GM19452 (cell line): ENCODE results near the gene ZNF430.
A peak's percentile ranks its signal among the peaks of the same experiment; 100 is the strongest.
"Not testable (repeated sequence)": the region's sequence is repeated elsewhere in the genome, so short reads cannot be mapped to it uniquely, and the experiment has no call there.

Experiments used
- ATAC-seq: cut with Tn5 transposase; IDR thresholded peaks from one replicate; pipeline ENCODE4 v1.9.1; 2021; ENCODE audit not compliant: unreplicated experiment

Gene ZNF430

DNA sequence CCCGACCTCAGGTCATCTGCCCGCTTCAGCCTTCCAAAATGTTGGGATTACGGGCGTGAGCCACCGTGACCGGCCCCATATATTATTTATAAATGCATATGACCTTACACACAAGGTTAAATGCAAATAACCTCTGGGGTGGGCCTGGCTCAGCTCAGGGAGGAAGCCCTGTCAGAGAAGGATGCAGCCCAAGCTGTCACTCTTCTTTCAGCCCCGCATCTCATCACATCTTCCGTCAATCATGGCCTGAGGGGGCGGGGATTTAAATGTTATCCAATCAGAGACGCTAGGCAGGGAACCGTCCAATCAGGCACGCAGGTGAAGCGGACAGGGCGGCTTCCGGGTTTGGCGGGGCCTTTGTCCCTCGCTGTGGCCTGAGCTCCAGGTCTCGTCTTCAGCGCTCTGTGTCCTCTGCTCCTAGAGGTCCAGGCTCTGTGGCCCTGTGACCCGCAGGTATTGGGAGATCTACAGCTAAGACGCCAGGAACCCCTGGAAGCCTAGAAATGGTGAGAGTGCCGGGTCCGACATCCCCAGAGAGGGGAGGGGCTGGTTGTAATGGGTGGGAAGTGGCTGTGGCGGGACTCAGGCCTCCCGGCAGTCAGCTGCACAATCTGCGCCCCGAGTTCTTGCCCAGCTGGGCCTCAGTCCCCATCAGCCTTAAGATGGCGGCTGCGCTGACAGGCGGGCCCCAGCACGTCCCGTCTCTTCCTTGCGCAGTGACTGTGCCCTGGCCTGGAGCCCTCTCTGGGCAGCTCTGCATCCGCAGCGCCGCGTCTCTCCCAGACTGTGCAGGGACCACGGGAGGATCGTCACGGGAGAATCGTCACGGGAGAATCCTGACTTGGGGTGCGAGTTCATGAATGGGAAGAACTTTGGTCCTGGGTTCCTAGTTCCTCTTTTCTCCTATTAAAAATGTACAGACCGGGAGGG is at the start of gene ZNF430:
Gene ZNF430, plus strand, starts transcription at position 360 of the 930 bp plus-strand sequence. Its CDS starts 144 bp downstream, at position 504.
- ATAC-seq = peak; percentile 96

DNA sequence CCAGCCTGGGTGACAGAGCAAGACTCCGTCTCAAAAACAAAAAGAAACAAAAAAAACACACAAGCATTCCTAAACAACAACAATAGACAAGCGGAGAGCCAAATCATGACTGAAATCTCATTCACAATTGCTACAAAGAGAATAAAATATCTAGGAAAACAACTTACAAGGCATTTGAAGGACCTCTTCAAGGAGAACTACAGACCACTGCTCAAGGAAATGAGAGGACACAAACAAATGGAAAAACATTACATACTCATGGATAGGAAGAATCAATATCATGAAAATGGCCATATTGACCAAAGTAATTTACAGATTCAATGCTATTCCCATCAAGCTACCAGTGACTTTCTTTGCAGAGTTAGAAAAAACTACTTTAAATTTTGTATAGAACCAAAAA is 27.7 kb upstream of the ZNF430 start:
- not testable (repeated sequence) for ATAC-seq

DNA sequence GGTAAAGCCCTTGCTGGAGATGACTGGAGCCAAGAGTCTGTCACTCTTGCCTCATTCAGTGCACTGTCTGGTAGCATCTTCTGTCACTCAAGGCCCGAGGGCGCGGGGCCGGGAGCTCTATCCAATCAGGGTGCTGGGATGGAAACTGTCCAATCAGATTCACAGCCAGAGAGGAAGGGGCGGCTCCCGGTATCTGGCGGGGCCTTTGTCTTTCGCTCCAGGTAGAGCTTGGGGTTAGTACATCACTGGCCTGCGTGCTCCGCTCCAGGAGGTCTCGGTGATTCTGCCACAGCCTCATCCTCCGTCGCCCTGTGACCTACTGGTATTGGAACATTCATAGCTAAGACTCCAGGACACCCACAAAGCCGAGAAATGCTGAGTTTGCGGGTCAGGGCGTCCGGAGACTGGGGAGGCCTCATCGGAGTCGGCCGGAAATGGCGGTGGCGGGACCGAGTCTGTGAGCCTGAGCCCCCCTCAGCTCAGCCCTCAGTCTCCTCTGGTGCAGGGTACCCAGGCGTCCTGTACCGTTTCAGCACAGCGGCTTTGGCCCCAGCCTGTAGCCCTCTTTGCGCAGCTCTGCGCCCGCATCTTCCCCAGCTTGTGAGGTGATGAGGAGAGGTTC is 20.6 kb upstream of the ZNF430 start:
- peak; percentile 99 for ATAC-seq

DNA sequence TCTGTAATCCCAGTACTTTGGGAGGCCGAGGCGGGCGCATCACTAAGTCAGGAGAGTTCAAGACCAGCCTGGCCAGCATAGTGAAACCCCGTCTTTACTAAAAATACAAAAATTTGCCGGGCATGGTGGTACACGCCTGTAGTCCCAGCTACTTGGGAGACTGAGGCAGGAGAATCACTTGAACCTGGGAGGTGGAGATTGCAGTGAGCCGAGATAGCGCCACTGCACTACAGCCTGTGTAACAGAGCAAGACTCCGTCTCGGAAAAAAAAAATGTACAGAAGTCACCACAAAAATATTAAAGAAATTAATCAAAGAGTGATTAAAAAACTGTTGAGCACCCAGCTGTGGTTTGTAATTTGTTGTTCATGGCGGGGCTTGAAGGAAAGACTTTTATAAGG is 781 bp downstream of the ZNF430 start:
- ATAC-seq = not testable (repeated sequence)

GRCh38 chr19:21022996-21023395 is 2.5 kb downstream of the ZNF430 start:
- no peak for ATAC-seq

GRCh38 chr19:21023901-21024300 is 3.4 kb downstream of the ZNF430 start:
- ATAC-seq = no peak

DNA sequence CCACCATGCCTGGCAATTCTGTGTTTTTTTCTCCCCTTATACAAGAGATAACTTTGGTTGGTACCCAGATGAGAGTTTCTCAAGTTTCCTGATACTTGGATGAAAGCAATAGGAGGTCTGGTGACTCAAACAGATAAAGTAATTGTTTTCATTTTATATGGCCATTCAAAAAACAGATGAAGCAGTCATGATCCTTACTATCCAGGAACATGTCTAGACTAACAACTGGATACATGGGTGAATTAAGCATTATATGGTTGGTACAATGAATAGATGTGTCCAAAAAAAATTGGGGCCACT is 8.5 kb downstream of the ZNF430 start:
- no peak for ATAC-seq

- ATAC-seq = no peak
Measured at GRCh38 chr19:21045028-21045427, 24.6 kb downstream of the ZNF430 start.

GRCh38 chr19:21046489-21046888 is 26.0 kb downstream of the ZNF430 start:
- ATAC-seq = no peak

- ATAC-seq = no peak
Measured at GRCh38 chr19:21047716-21048115, 27.3 kb downstream of the ZNF430 start.

DNA sequence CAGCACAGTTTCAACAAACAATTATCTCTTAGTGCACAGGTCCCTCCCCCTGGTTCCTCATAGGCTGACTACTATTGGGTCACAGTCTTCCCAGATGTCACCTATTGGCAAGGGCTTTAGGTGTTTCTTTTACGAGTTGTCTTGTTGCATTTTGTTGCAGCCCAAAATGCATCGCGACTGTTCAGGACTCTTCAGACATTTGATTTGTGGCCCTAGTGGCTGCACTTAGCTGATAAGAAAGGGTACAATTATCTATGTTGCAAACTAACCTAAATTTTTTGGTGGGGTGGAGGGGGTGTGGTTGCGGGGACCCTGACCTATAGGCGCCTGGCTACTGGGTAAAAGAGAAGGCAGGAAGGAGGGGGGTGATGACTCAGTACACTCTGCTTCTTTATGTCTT is 32.4 kb downstream of the ZNF430 start:
- ATAC-seq = no peak

GRCh38 chr19:21065336-21065735 is 44.9 kb downstream of the ZNF430 start:
- ATAC-seq = no peak

GRCh38 chr19:21082011-21082975 is 61.8 kb downstream of the ZNF430 start, which contains the start of gene ZNF714:
ZNF714 (plus strand) TSS chr19:21082203; CDS start chr19:21098269, 16,066 bp downstream.
- ATAC-seq = peak; percentile 97

GRCh38 chr19:21084343-21084742 is 63.9 kb downstream of the ZNF430 start:
- ATAC-seq = no peak

GRCh38 chr19:21087871-21088270 is 67.4 kb downstream of the ZNF430 start:
- ATAC-seq = no peak

DNA sequence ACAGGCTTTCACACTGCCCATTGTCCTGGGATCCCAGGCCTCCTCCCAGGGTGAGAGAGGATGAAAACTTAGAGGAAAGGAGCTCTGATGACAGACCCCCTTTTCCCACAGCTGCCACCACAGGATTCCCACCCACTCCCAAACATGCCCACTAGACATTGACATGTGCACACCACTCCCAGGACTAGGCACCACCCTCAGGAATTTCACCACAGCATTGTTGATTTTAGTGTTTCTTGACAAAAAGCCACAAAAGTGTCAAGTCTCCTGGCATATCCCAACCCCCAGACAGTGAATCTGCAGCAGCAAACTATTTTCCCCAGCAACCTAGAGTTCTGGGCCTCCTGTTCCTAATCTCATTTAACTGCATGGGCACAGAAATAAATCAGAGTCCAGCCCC is 71.7 kb downstream of the ZNF430 start:
- ATAC-seq = no peak

GRCh38 chr19:21094347-21095025 is 74.0 kb downstream of the ZNF430 start:
- no peak for ATAC-seq

GRCh38 chr19:21098291-21098690 is 77.8 kb downstream of the ZNF430 start:
- no peak for ATAC-seq

DNA sequence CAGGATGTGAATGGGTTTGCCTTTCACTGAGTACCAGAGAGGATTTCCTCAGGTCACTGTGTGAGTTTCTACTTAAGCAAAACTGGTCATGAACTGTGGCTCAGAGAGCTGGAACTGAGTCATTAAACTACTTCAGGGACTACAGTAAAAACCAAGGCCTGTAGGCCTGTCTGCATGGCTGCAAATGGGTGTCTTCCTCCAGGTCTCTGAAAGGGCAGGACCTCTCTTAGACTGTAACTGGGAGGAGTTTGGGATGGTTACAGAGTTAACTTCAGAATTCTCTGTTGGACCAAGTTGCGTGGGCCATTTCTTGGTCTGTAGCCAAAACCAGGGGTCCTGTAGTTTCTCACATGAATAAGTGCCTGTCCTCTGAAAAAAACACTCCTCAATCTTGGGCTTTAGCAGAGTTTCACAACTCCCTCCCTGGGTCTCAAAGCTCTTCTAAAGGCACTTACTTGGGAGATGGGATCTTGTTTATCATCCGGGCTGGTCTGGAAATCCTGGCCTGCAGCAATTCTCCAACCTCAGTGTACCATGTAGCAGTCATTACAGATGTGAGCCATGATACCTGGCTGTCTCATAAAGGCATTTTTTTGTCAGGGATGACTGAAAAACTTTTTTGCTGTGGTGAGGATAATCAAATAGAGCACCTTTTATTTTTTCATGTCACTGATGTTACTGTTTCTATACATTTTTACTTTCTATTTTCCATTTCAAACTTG is 81.2 kb downstream of the ZNF430 start:
- no peak for ATAC-seq

DNA sequence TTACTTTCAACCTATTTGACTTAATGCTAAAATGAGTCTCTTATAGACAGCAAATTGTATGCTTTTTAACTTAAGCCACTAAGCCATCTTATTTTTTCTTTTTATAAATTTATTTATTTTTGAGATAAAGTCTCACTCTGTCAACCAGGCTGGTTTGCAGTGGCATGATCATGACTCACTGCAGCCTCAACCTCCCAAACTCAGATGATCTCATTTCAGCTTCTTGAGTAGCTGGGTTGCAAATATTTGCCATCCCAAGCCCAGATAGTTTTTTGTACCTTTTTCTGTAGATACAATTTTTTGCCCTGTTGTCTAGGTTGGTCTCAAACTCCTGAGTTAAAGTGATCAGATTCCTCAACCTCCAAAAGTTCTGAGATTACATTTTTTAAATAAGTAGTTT is 88.7 kb downstream of the ZNF430 start:
- no peak for ATAC-seq
